WTC11 (cell line): ENCODE results near the gene DAPK1. TPM values are rescaled to one million over a fixed set of nuclear protein-coding genes. Genes with fewer than 3 reads are reported as not detected.

Source experiments
- ATAC-seq: fragments of 200-7000 bp; cut with Tn5 transposase; 2 replicates; pipeline ENCODE4 v1.10.0; 2021; ENCODE audit warnings: mild to moderate bottlenecking, moderate library complexity
- CTCF ChIA-PET: fragments of 300-600 bp; sonication (Branson Sonifier 250); formaldehyde crosslinking; loops from one replicate; lab custom pipeline; 2021; ENCODE audit warnings: antibody characterized with exemption; lab: Charles Lee
- POLR2A ChIA-PET: fragments of 350-600 bp; sonication (Branson Sonifier 250); formaldehyde crosslinking; loops from one replicate; lab custom pipeline; 2021; ENCODE audit warnings: antibody characterized with exemption; lab: Charles Lee
- DNase-seq: peaks from one replicate; pipeline ENCODE4 v3.0.0; 2021; ENCODE audit warnings: low spot score
- H3K27ac Mint-ChIP-seq: 2 replicates; pipeline ENCODE4 v1.8.0; 2021; ENCODE audit warnings: mixed read lengths
- H3K27me3 Mint-ChIP-seq: 2 replicates; pipeline ENCODE4 v1.8.0; 2021; ENCODE audit warnings: low read depth, mild to moderate bottlenecking, moderate library complexity, mixed read lengths
- H3K36me3 Mint-ChIP-seq: 2 replicates; pipeline ENCODE4 v1.8.0; 2021; ENCODE audit warnings: mixed read lengths
- H3K4me1 Mint-ChIP-seq: 2 replicates; pipeline ENCODE4 v1.8.0; 2022; ENCODE audit warnings: mixed read lengths
- H3K4me3 Mint-ChIP-seq: 2 replicates; pipeline ENCODE4 v1.8.0; 2021; ENCODE audit warnings: mild to moderate bottlenecking, moderate library complexity, mixed read lengths
- H3K9me3 Mint-ChIP-seq: 2 replicates; pipeline ENCODE4 v1.8.0; 2021; ENCODE audit warnings: mixed read lengths
- ATF1 ChIP-seq: sonication (generic); formaldehyde crosslinking; IDR thresholded peaks from 2 replicates; pipeline ENCODE4 v1.8.1; 2023; ENCODE audit warnings: mild to moderate bottlenecking, moderate library complexity, missing genetic modification reagents
- CBFB ChIP-seq: sonication (generic); formaldehyde crosslinking; IDR thresholded peaks from 2 replicates; pipeline ENCODE4 v1.8.1; 2022; ENCODE audit warnings: mild to moderate bottlenecking, low read depth, missing genetic modification reagents
- CREB1 ChIP-seq: sonication (generic); formaldehyde crosslinking; IDR thresholded peaks from 2 replicates; pipeline ENCODE4 v1.8.0; 2023; ENCODE audit warnings: mild to moderate bottlenecking, missing genetic modification reagents
- CREM ChIP-seq: sonication (generic); formaldehyde crosslinking; IDR thresholded peaks from 2 replicates; pipeline ENCODE4 v1.8.1; 2022; ENCODE audit warnings: mild to moderate bottlenecking, missing genetic modification reagents, moderate library complexity
- ELF4 ChIP-seq: sonication (generic); formaldehyde crosslinking; IDR thresholded peaks from 2 replicates; pipeline ENCODE4 v1.8.1; 2022; ENCODE audit warnings: low read depth, mild to moderate bottlenecking, moderate library complexity, missing genetic modification reagents
- EMX1 ChIP-seq: fragments of 250-450 bp; sonication (Bioruptor Pico); IDR thresholded peaks from 2 replicates; pipeline ENCODE4 v1.8.0; 2021; ENCODE audit warnings: mild to moderate bottlenecking
- FOXJ3 ChIP-seq: sonication (generic); formaldehyde crosslinking; IDR thresholded peaks from 2 replicates; pipeline ENCODE4 v1.9.0; 2021; ENCODE audit warnings: missing genetic modification reagents, mild to moderate bottlenecking, borderline replicate concordance
- FOXP1 ChIP-seq: sonication (generic); formaldehyde crosslinking; IDR thresholded peaks from 2 replicates; pipeline ENCODE4 v1.8.0; 2022; ENCODE audit warnings: missing genetic modification reagents, mild to moderate bottlenecking, moderate library complexity, borderline replicate concordance
- GRHL2 ChIP-seq: fragments of 250-450 bp; sonication (Bioruptor Pico); IDR thresholded peaks from 2 replicates; pipeline ENCODE4 v1.8.0; 2022; ENCODE audit warnings: mild to moderate bottlenecking, moderate library complexity; ENCODE audit not compliant: insufficient replicate concordance, severe bottlenecking
- IRF2 ChIP-seq: sonication (generic); formaldehyde crosslinking; IDR thresholded peaks from 2 replicates; pipeline ENCODE4 v1.8.0; 2022; ENCODE audit warnings: low read depth, missing genetic modification reagents, borderline replicate concordance
- JAZF1 ChIP-seq: fragments of 250-450 bp; sonication (Bioruptor Pico); IDR thresholded peaks from 2 replicates; pipeline ENCODE4 v1.9.0; 2021; ENCODE audit warnings: moderate library complexity, mild to moderate bottlenecking, inconsistent platforms
- KAT7 ChIP-seq: sonication (generic); formaldehyde crosslinking; IDR thresholded peaks from 2 replicates; pipeline ENCODE4 v1.8.1; 2023; ENCODE audit warnings: missing genetic modification reagents, mild to moderate bottlenecking, borderline replicate concordance
- NFE2L1 ChIP-seq: sonication (generic); formaldehyde crosslinking; IDR thresholded peaks from 2 replicates; pipeline ENCODE4 v1.8.1; 2023; ENCODE audit warnings: missing genetic modification reagents
- NR1H2 ChIP-seq: sonication (generic); formaldehyde crosslinking; IDR thresholded peaks from 2 replicates; pipeline ENCODE4 v1.9.0; 2021; ENCODE audit warnings: mild to moderate bottlenecking, moderate library complexity, missing genetic modification reagents
- PRDM15 ChIP-seq: sonication (generic); formaldehyde crosslinking; IDR thresholded peaks from 2 replicates; pipeline ENCODE4 v1.8.0; 2022; ENCODE audit warnings: missing genetic modification reagents
- PREB ChIP-seq: sonication (generic); formaldehyde crosslinking; IDR thresholded peaks from 2 replicates; pipeline ENCODE4 v1.8.1; 2022; ENCODE audit warnings: mild to moderate bottlenecking, missing genetic modification reagents, moderate library complexity, borderline replicate concordance
- PRRX2 ChIP-seq: fragments of 250-450 bp; sonication (Bioruptor Pico); IDR thresholded peaks from 2 replicates; pipeline ENCODE4 v1.8.0; 2021; ENCODE audit warnings: mild to moderate bottlenecking
- SMAD4 ChIP-seq: sonication (generic); formaldehyde crosslinking; IDR thresholded peaks from 2 replicates; pipeline ENCODE4 v1.8.0; 2022; ENCODE audit warnings: mild to moderate bottlenecking, missing genetic modification reagents
- TCF7 ChIP-seq: sonication (generic); formaldehyde crosslinking; IDR thresholded peaks from 2 replicates; pipeline ENCODE4 v1.8.0; 2022; ENCODE audit warnings: mild to moderate bottlenecking, low read depth, missing genetic modification reagents, moderate library complexity
- TEAD1 ChIP-seq: sonication (generic); formaldehyde crosslinking; IDR thresholded peaks from 2 replicates; pipeline ENCODE4 v1.8.0; 2022; ENCODE audit warnings: mild to moderate bottlenecking, missing genetic modification reagents
- ZNF396 ChIP-seq: fragments of 250-450 bp; sonication (Bioruptor Pico); IDR thresholded peaks from 2 replicates; pipeline ENCODE4 v1.8.0; 2021; ENCODE audit warnings: mild to moderate bottlenecking, moderate library complexity, borderline replicate concordance
- ZNF423 ChIP-seq: fragments of 250-450 bp; sonication (Bioruptor Pico); IDR thresholded peaks from 2 replicates; pipeline ENCODE4 v2.1.2; 2022; ENCODE audit warnings: mild to moderate bottlenecking, moderate library complexity
- total RNA-seq: library from RNA; stranded (reverse); gene quantifications from 3 replicates; pipeline ENCODE4 v1.2.3, GENCODE V29; 2021
- TF ChIP-seq, protein P1 (sequence below): sonication (generic); formaldehyde crosslinking; IDR thresholded peaks from 2 replicates; pipeline ENCODE4 v1.8.1; 2022; ENCODE audit warnings: low read depth, missing genetic modification reagents, borderline replicate concordance
- TF ChIP-seq, protein P2 (sequence below): fragments of 250-450 bp; sonication (Bioruptor Pico); IDR thresholded peaks from 2 replicates; pipeline ENCODE4 v1.9.0; 2021; ENCODE audit warnings: mild to moderate bottlenecking
- TF ChIP-seq, protein P3 (sequence below): sonication (generic); formaldehyde crosslinking; IDR thresholded peaks from 2 replicates; pipeline ENCODE4 v1.8.0; 2023; ENCODE audit warnings: mild to moderate bottlenecking, missing genetic modification reagents

DAPK1 gene
- total RNA-seq, 1 experiment from 2014 or later: 129 TPM

DNA sequence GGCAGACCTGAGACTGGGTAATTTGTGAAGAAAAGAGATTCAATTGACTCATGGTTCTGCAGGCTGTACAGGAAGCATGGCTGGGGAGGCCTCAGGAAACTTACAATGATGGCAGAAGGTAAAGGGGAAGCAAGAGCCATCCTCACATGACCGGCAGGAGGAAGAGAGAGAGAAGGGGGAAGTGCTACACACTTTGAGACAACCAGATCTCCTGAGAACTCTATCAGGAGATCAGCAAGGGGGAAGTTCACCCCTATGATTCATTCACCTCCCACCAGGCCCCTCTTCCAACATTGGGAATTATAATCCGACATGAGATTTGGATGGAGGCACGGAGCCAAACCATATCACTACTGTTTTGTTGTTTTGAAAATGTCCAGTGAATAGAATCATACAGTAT is 110.2 kb downstream of the DAPK1 start (continued):
- TF ChIP-seq ZNF423 (no peak), JAZF1 (CRISPR knock-in tag) (no peak), SMAD4 (CRISPR knock-in tag) (no peak), IRF2 (CRISPR knock-in tag) (no peak), PRRX2 (CRISPR knock-in tag) (no peak), NR1H2 (CRISPR knock-in tag) (no peak), NFE2L1 (CRISPR knock-in tag) (no peak), CBFB (CRISPR knock-in tag) (no peak)
- TF ChIP-seq, protein P1, sequence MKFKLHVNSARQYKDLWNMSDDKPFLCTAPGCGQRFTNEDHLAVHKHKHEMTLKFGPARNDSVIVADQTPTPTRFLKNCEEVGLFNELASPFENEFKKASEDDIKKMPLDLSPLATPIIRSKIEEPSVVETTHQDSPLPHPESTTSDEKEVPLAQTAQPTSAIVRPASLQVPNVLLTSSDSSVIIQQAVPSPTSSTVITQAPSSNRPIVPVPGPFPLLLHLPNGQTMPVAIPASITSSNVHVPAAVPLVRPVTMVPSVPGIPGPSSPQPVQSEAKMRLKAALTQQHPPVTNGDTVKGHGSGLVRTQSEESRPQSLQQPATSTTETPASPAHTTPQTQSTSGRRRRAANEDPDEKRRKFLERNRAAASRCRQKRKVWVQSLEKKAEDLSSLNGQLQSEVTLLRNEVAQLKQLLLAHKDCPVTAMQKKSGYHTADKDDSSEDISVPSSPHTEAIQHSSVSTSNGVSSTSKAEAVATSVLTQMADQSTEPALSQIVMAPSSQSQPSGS: no peak

DNA sequence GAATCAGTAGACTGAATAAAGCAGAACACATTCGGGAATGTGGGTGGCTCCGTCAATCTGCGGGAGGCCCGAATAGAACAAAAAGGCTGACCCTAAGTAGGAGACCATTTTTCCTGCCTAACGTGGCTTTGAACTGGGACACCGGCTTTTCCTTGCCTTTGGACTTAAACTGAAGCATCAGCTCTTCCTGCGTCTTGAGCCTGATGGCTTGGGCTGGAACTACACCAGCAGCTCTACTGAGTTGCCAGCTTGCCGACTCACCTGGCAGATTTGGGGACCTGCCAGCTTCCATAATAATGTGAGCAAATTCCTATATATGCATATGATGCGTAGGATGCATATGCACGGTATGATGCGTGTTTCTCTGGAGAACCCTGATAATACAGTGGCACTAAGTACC is 111.3 kb downstream of the DAPK1 start:
- peaks cover 58% of the 10 kb centered on the region for H3K4me1 Mint-ChIP-seq
- TF ChIP-seq FOXP1 (no peak), TCF7 (no peak), GRHL2 (CRISPR knock-in tag) (no peak), KAT7 (no peak), PRDM15 (CRISPR knock-in tag) (no peak), ELF4 (CRISPR knock-in tag) (no peak), PREB (CRISPR knock-in tag) (no peak), CREB1 (no peak), ATF1 (CRISPR knock-in tag) (no peak), TEAD1 (CRISPR knock-in tag) (no peak), ZNF396 (CRISPR knock-in tag) (no peak), EMX1 (CRISPR knock-in tag) (no peak), CREM (CRISPR knock-in tag) (no peak), FOXJ3 (CRISPR knock-in tag) (no peak)
- TF ChIP-seq, protein P2, sequence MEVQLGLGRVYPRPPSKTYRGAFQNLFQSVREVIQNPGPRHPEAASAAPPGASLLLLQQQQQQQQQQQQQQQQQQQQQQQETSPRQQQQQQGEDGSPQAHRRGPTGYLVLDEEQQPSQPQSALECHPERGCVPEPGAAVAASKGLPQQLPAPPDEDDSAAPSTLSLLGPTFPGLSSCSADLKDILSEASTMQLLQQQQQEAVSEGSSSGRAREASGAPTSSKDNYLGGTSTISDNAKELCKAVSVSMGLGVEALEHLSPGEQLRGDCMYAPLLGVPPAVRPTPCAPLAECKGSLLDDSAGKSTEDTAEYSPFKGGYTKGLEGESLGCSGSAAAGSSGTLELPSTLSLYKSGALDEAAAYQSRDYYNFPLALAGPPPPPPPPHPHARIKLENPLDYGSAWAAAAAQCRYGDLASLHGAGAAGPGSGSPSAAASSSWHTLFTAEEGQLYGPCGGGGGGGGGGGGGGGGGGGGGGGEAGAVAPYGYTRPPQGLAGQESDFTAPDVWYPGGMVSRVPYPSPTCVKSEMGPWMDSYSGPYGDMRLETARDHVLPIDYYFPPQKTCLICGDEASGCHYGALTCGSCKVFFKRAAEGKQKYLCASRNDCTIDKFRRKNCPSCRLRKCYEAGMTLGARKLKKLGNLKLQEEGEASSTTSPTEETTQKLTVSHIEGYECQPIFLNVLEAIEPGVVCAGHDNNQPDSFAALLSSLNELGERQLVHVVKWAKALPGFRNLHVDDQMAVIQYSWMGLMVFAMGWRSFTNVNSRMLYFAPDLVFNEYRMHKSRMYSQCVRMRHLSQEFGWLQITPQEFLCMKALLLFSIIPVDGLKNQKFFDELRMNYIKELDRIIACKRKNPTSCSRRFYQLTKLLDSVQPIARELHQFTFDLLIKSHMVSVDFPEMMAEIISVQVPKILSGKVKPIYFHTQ (CRISPR knock-in tag): no peak
- TF ChIP-seq, protein P3, sequence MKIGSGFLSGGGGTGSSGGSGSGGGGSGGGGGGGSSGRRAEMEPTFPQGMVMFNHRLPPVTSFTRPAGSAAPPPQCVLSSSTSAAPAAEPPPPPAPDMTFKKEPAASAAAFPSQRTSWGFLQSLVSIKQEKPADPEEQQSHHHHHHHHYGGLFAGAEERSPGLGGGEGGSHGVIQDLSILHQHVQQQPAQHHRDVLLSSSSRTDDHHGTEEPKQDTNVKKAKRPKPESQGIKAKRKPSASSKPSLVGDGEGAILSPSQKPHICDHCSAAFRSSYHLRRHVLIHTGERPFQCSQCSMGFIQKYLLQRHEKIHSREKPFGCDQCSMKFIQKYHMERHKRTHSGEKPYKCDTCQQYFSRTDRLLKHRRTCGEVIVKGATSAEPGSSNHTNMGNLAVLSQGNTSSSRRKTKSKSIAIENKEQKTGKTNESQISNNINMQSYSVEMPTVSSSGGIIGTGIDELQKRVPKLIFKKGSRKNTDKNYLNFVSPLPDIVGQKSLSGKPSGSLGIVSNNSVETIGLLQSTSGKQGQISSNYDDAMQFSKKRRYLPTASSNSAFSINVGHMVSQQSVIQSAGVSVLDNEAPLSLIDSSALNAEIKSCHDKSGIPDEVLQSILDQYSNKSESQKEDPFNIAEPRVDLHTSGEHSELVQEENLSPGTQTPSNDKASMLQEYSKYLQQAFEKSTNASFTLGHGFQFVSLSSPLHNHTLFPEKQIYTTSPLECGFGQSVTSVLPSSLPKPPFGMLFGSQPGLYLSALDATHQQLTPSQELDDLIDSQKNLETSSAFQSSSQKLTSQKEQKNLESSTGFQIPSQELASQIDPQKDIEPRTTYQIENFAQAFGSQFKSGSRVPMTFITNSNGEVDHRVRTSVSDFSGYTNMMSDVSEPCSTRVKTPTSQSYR (CRISPR knock-in tag): no peak

More for the DNA sequence above, 111.3 kb downstream of the DAPK1 start:
- ATAC-seq (peak; percentile 68), DNase-seq (no peak)
- ChIA-PET CTCF (interaction anchor here (0.9 to 1.2 kb wide), 4 partner anchors 11 to 273 kb away, joined by 3 to 5 read pairs (median 3); no protein-coding TSS in a partner anchor), POLR2A (no interaction called here)
- 0 out of 2 replicates have a peak overlapping the region, but pooled peaks have one; percentile 11 for H3K4me3 Mint-ChIP-seq
- peaks cover 65% of the 10 kb centered on the region for H3K36me3 Mint-ChIP-seq
- H3K27me3 Mint-ChIP-seq: no peaks in the 10 kb centered on the region
- peak overlapping the region; percentile 29; the same call in 1 of the 2 replicates for H3K27ac Mint-ChIP-seq
- H3K9me3 Mint-ChIP-seq: 0 out of 2 replicates have a peak, but pooled peaks cover 3% of the 10 kb centered on the region
